ENCODE results near the gene FUCA2. TPM values are rescaled to one million over a fixed set of nuclear protein-coding genes. Genes with fewer than 3 reads are reported as not detected.

Gene FUCA2
- polyA plus RNA-seq, 1 of the 3 experiments (the other 2 are of a cell fraction) = 37.6 TPM

GRCh38 chr6:143543435-143543834, 31.9 kb upstream of the FUCA2 start:
- ChIA-PET CTCF (interaction anchor here (1.2 to 2.0 kb wide), 2 partner anchors 9 to 32 kb away, joined by 3 to 6 read pairs; no protein-coding TSS in a partner anchor), POLR2A (no interaction called here)
- Histone ChIP-seq H3K4me1 (ENCODE audit: control insufficient read depth in 1 of 2, insufficient read depth in 2 of 2, low read depth in 1 of 2, low read length in 1 of 2) (no peaks in the 10 kb centered on the region), H3K36me3 (replicated peaks in 1 of 2; ENCODE audit: control insufficient read depth in 1 of 2, insufficient read depth in 2 of 2, low read length in 1 of 2) (no peaks in the 10 kb centered on the region), H4K20me1 (ENCODE audit: insufficient read depth) (no peaks in the 10 kb centered on the region), H3K27me3 (ENCODE audit: insufficient read depth) (no peaks in the 10 kb centered on the region), H3K79me2 (ENCODE audit: insufficient read depth) (peaks cover 5% of the 10 kb centered on the region; the same call in 1 of the 2 replicates), H3K9me2 (no peaks in the 10 kb centered on the region), H2AFZ (ENCODE audit: low read depth) (no peak overlapping the region), H3K27ac (ENCODE audit: low read depth in 2 of 2, low read length in 1 of 2) (no peak overlapping the region), H3K4me3 (ENCODE audit: low read depth in 2 of 2, low read length in 1 of 2) (no peak overlapping the region), H3K4me2 (no peak overlapping the region), H3K9ac (no peak overlapping the region), H3F3A (replicated peaks; ENCODE audit: insufficient read depth) (peaks cover 6% of the 10 kb centered on the region), H3K9me3 (no peaks in the 10 kb centered on the region)
- TF ChIP-seq FOXJ3 (CRISPR knock-in tag; IDR thresholded peaks at IDR 0.05) = no peak
- TF ChIP-seq GABPA (IDR thresholded peaks at IDR 0.05; ENCODE audit: low read depth) = no peak
- TF ChIP-seq, protein P1, sequence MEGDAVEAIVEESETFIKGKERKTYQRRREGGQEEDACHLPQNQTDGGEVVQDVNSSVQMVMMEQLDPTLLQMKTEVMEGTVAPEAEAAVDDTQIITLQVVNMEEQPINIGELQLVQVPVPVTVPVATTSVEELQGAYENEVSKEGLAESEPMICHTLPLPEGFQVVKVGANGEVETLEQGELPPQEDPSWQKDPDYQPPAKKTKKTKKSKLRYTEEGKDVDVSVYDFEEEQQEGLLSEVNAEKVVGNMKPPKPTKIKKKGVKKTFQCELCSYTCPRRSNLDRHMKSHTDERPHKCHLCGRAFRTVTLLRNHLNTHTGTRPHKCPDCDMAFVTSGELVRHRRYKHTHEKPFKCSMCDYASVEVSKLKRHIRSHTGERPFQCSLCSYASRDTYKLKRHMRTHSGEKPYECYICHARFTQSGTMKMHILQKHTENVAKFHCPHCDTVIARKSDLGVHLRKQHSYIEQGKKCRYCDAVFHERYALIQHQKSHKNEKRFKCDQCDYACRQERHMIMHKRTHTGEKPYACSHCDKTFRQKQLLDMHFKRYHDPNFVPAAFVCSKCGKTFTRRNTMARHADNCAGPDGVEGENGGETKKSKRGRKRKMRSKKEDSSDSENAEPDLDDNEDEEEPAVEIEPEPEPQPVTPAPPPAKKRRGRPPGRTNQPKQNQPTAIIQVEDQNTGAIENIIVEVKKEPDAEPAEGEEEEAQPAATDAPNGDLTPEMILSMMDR (IDR thresholded peaks at IDR 0.05) = no peak
- WGBS (ENCODE audit: low lambda C conversion rate) = 93% methylated on average over 1 of the region's 1 CpG
- no peak for DNase-seq

DNA sequence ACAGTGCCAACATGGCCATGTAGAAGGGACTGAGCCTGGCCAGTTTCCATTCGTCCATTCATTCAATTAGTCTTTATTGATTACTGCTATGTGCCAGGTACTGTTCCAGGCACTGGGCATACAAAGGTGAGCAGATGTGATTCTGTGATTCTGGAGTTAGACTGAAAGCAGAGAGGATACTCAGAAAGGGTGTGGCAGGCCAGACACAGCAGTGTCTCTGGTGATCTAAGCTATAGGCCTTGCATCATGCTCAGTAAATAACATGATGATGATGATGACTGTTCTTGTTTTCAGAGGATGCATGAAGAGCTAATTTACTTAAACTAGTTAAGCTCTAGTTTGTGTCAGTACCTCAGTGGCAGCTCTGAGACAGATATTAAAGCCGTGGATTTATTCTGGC, 31.4 kb upstream of the FUCA2 start:
- DNase-seq = no peak
- Histone ChIP-seq H4K20me1 (ENCODE audit: insufficient read depth) (no peaks in the 10 kb centered on the region), H3K9ac (no peak overlapping the region), H2AFZ (ENCODE audit: low read depth) (no peak overlapping the region), H3K36me3 (replicated peaks in 1 of 2; ENCODE audit: control insufficient read depth in 1 of 2, insufficient read depth in 2 of 2, low read length in 1 of 2) (no peaks in the 10 kb centered on the region), H3K9me2 (no peaks in the 10 kb centered on the region), H3F3A (replicated peaks; ENCODE audit: insufficient read depth) (peaks cover 6% of the 10 kb centered on the region), H3K27me3 (ENCODE audit: insufficient read depth) (no peaks in the 10 kb centered on the region), H3K4me1 (ENCODE audit: control insufficient read depth in 1 of 2, insufficient read depth in 2 of 2, low read depth in 1 of 2, low read length in 1 of 2) (peaks cover 0 to 1% of the 10 kb centered on the region in 2 experiments; a peak in 1 of 4 replicates), H3K4me2 (no peak overlapping the region), H3K4me3 (ENCODE audit: low read depth in 2 of 2, low read length in 1 of 2) (no peak overlapping the region), H3K9me3 (no peaks in the 10 kb centered on the region), H3K27ac (ENCODE audit: low read depth in 2 of 2, low read length in 1 of 2) (no peak overlapping the region), H3K79me2 (ENCODE audit: insufficient read depth) (peaks cover 8% of the 10 kb centered on the region; the same call in 1 of the 2 replicates)
- WGBS (ENCODE audit: low lambda C conversion rate) = 85% methylated on average over 2 of the region's 2 CpGs
- ChIA-PET POLR2A (no interaction called here), CTCF (interaction anchor here (1.2 to 2.0 kb wide), 2 partner anchors 9 to 32 kb away, joined by 3 to 6 read pairs; no protein-coding TSS in a partner anchor)
- TF ChIP-seq RXRA (IDR thresholded peaks at IDR 0.05; ENCODE audit: borderline replicate concordance, low read depth) (no peak), RFX5 (IDR thresholded peaks at IDR 0.05; ENCODE audit: low read length) (no peak), NRF1 (IDR thresholded peaks at IDR 0.05; ENCODE audit: low read depth, low read length) (no peak), RCOR1 (IDR thresholded peaks at IDR 0.05; ENCODE audit: low read length) (no peak), CHD2 (IDR thresholded peaks at IDR 0.05; ENCODE audit: low read length, partially characterized antibody) (no peak), EP300 (IDR thresholded peaks at IDR 0.05; ENCODE audit: borderline replicate concordance in 1 of 2, low read depth in 1 of 2, low read length in 1 of 2) (no peak), FOXM1 (IDR thresholded peaks at IDR 0.05; ENCODE audit: low read depth) (no peak), MXI1 (IDR thresholded peaks at IDR 0.05; ENCODE audit: low read depth, low read length) (no peak), FOXJ3 (CRISPR knock-in tag; IDR thresholded peaks at IDR 0.05) (no peak), YY1 (IDR thresholded peaks at IDR 0.05; ENCODE audit: low read depth) (no peak), RAD21 (IDR thresholded peaks at IDR 0.05; ENCODE audit: low read length) (no peak), NFIC (IDR thresholded peaks at IDR 0.05; ENCODE audit: borderline replicate concordance) (no peak), SMC3 (IDR thresholded peaks at IDR 0.05; ENCODE audit: low read depth, low read length) (no peak), USF1 (IDR thresholded peaks at IDR 0.05; ENCODE audit: borderline replicate concordance, low read depth) (no peak), FOSL2 (IDR thresholded peaks at IDR 0.05; ENCODE audit: borderline replicate concordance, low read depth) (no peak), TEAD4 (IDR thresholded peaks at IDR 0.05; ENCODE audit: borderline replicate concordance, insufficient read depth) (no peak)
- TF ChIP-seq, protein P1 (IDR thresholded peaks at IDR 0.05) = no peak
- TF ChIP-seq, protein P2, sequence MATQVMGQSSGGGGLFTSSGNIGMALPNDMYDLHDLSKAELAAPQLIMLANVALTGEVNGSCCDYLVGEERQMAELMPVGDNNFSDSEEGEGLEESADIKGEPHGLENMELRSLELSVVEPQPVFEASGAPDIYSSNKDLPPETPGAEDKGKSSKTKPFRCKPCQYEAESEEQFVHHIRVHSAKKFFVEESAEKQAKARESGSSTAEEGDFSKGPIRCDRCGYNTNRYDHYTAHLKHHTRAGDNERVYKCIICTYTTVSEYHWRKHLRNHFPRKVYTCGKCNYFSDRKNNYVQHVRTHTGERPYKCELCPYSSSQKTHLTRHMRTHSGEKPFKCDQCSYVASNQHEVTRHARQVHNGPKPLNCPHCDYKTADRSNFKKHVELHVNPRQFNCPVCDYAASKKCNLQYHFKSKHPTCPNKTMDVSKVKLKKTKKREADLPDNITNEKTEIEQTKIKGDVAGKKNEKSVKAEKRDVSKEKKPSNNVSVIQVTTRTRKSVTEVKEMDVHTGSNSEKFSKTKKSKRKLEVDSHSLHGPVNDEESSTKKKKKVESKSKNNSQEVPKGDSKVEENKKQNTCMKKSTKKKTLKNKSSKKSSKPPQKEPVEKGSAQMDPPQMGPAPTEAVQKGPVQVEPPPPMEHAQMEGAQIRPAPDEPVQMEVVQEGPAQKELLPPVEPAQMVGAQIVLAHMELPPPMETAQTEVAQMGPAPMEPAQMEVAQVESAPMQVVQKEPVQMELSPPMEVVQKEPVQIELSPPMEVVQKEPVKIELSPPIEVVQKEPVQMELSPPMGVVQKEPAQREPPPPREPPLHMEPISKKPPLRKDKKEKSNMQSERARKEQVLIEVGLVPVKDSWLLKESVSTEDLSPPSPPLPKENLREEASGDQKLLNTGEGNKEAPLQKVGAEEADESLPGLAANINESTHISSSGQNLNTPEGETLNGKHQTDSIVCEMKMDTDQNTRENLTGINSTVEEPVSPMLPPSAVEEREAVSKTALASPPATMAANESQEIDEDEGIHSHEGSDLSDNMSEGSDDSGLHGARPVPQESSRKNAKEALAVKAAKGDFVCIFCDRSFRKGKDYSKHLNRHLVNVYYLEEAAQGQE (IDR thresholded peaks at IDR 0.05; ENCODE audit: low read depth, low read length) = no peak

All from SK-N-SH (cell line).